Smooth muscle cell (in vitro differentiated cells): ENCODE results near the gene IRGM. TPM values are rescaled to one million over a fixed set of nuclear protein-coding genes. Genes with fewer than 3 reads are reported as not detected.
"Not testable (repeated sequence)": the region's sequence is repeated elsewhere in the genome, so short reads cannot be mapped to it uniquely, and the experiment has no call there.

Experiments used
- DNase-seq: peaks from one replicate; lab custom pipeline; 2025; ENCODE audit not compliant: unreplicated experiment; lab: John Stamatoyannopoulos, UW
- H2AFZ ChIP-seq: fragments of 200-600 bp; sonication (generic); 2 replicates; pipeline ENCODE4 v1.6.0; 2016; ENCODE audit warnings: antibody characterized with exemption, low read depth, mild to moderate bottlenecking
- H3F3A ChIP-seq: fragments of 200-600 bp; sonication (generic); 2 replicates; pipeline ENCODE4 v1.6.0; 2017; ENCODE audit warnings: antibody characterized with exemption, low read depth
- H3K27ac ChIP-seq: fragments of 200-600 bp; sonication (generic); 2 replicates; pipeline ENCODE4 v1.5.1; 2016; ENCODE audit warnings: low read depth, mild to moderate bottlenecking
- H3K27me3 ChIP-seq: fragments of 200-600 bp; sonication (generic); 2 replicates; pipeline ENCODE4 v1.6.1; 2016; ENCODE audit warnings: low read depth, mild to moderate bottlenecking
- H3K36me3 ChIP-seq: fragments of 200-600 bp; sonication (generic); 2 replicates; pipeline ENCODE4 v1.5.1; 2016; ENCODE audit warnings: low read depth
- H3K4me1 ChIP-seq: fragments of 200-600 bp; sonication (generic); 2 replicates; pipeline ENCODE4 v1.5.1; 2016; ENCODE audit warnings: low read depth
- H3K4me2 ChIP-seq: fragments of 200-600 bp; sonication (generic); 2 replicates; pipeline ENCODE4 v1.6.0; 2016; ENCODE audit warnings: mild to moderate bottlenecking
- H3K4me3 ChIP-seq: fragments of 200-600 bp; sonication (generic); 2 replicates; pipeline ENCODE4 v1.5.1; 2016; ENCODE audit warnings: mild to moderate bottlenecking
- H3K79me2 ChIP-seq: fragments of 200-600 bp; sonication (generic); 2 replicates; pipeline ENCODE4 v1.6.0; 2016; ENCODE audit warnings: low read depth, mild to moderate bottlenecking
- H3K9ac ChIP-seq: fragments of 200-600 bp; sonication (generic); 2 replicates; pipeline ENCODE4 v1.6.0; 2016; ENCODE audit warnings: low read depth
- H3K9me3 ChIP-seq: fragments of 200-600 bp; sonication (generic); replicated peaks from 2 replicates; pipeline ENCODE4 v1.5.1; 2016; ENCODE audit warnings: low read depth
- H4K20me1 ChIP-seq: fragments of 200-600 bp; sonication (generic); 2 replicates; pipeline ENCODE4 v1.6.0; 2016; ENCODE audit warnings: low read depth
- WGBS: methylation state at CpG from one replicate; pipeline ENCODE4 v1.1.7; 2016; ENCODE audit warnings: low lambda C conversion rate; 5-methylcytosine and 5-hydroxymethylcytosine counted together
- polyA plus RNA-seq: library from polyadenylated mRNA; unstranded; fragments of >200 nt; fragmentation: Nextera tagmentation; extraction: Ambion mirVana; gene quantifications from 2 replicates; pipeline ENCODE4 v1.2.1, GENCODE V29; 2016
- total RNA-seq: library from RNA; depleted of rRNA; stranded (reverse); fragments of >200 nt; gene quantifications from 2 replicates; pipeline ENCODE4 v1.2.3, GENCODE V29; 2014
- TF ChIP-seq, protein P1 (sequence below): fragments of 200-600 bp; sonication (generic); IDR thresholded peaks from 2 replicates; pipeline ENCODE4 v1.5.1; 2017; ENCODE audit warnings: borderline replicate concordance, mild to moderate bottlenecking, antibody characterized with exemption; ENCODE audit not compliant: insufficient read depth, poor library complexity, severe bottlenecking

Gene IRGM
- total and polyA plus RNA-seq, 2 experiments from 2014 or later, result 0.13 to 0.67 TPM

GRCh38 chr5:150847334-150847695 is 994 bp downstream of the IRGM start:
- Histone ChIP-seq H3K4me1 (no peaks in the 10 kb centered on the region), H3F3A (no peaks in the 10 kb centered on the region), H4K20me1 (no peaks in the 10 kb centered on the region), H3K4me2 (no peak overlapping the region), H3K27me3 (no peaks in the 10 kb centered on the region), H3K9ac (no peak overlapping the region), H3K9me3 (no peaks in the 10 kb centered on the region), H2AFZ (no peak overlapping the region), H3K27ac (no peak overlapping the region), H3K36me3 (no peaks in the 10 kb centered on the region), H3K4me3 (no peak overlapping the region), H3K79me2 (no peaks in the 10 kb centered on the region)
- TF ChIP-seq, protein P1, sequence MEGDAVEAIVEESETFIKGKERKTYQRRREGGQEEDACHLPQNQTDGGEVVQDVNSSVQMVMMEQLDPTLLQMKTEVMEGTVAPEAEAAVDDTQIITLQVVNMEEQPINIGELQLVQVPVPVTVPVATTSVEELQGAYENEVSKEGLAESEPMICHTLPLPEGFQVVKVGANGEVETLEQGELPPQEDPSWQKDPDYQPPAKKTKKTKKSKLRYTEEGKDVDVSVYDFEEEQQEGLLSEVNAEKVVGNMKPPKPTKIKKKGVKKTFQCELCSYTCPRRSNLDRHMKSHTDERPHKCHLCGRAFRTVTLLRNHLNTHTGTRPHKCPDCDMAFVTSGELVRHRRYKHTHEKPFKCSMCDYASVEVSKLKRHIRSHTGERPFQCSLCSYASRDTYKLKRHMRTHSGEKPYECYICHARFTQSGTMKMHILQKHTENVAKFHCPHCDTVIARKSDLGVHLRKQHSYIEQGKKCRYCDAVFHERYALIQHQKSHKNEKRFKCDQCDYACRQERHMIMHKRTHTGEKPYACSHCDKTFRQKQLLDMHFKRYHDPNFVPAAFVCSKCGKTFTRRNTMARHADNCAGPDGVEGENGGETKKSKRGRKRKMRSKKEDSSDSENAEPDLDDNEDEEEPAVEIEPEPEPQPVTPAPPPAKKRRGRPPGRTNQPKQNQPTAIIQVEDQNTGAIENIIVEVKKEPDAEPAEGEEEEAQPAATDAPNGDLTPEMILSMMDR, result no peak
- DNase-seq, result no peak
- WGBS, result 57% methylated on average over 5 of the region's 5 CpGs

DNA sequence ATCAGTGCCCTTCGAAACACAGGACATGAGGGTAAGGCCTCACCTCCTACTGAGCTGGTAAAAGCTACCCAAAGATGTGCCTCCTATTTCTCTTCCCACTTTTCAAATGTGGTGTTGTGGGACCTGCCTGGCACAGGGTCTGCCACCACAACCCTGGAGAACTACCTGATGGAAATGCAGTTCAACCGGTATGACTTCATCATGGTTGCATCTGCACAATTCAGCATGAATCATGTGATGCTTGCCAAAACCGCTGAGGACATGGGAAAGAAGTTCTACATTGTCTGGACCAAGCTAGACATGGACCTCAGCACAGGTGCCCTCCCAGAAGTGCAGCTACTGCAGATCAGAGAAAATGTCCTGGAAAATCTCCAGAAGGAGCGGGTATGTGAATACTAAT is 1.9 kb downstream of the IRGM start:
- no peaks in the 10 kb centered on the region for H3K9me3 ChIP-seq
- H3K79me2 ChIP-seq, result no peaks in the 10 kb centered on the region
- H3K4me2 ChIP-seq, result no peak overlapping the region
- no peak overlapping the region for H3K27ac ChIP-seq
- DNase-seq, result no peak
- TF ChIP-seq, protein P1, result no peak
- H3F3A ChIP-seq, result no peaks in the 10 kb centered on the region
- no peak overlapping the region for H2AFZ ChIP-seq
- no peaks in the 10 kb centered on the region for H4K20me1 ChIP-seq
- no peak overlapping the region for H3K4me3 ChIP-seq
- H3K9ac ChIP-seq, result no peak overlapping the region
- H3K27me3 ChIP-seq, result no peaks in the 10 kb centered on the region
- 84% methylated on average over 4 of the region's 4 CpGs for WGBS
- no peaks in the 10 kb centered on the region for H3K36me3 ChIP-seq
- no peaks in the 10 kb centered on the region for H3K4me1 ChIP-seq

DNA sequence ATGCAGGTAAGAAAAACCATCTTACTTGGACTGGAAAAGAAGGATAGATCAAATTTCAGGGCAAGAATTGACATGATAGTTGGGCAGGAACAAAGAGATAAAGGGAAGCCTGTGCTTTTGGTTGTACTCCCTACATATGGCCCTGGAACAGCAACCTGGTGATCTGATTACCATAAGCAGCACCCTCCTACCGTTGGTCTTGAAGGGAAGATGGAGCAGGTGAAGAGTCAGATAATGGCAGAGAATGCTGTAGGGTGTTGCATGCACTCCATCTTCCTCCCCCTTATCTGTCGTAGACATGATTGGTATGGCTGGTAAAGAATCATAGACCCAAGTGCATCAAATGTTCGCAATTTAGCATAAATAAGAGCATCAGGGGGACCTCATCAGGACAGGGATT is 4.7 kb downstream of the IRGM start:
- Histone ChIP-seq H3F3A (no peaks in the 10 kb centered on the region), H3K79me2 (no peaks in the 10 kb centered on the region), H3K9me3 (no peaks in the 10 kb centered on the region), H3K36me3 (no peaks in the 10 kb centered on the region), H4K20me1 (no peaks in the 10 kb centered on the region), H2AFZ (no peak overlapping the region), H3K4me1 (no peaks in the 10 kb centered on the region), H3K4me2 (no peak overlapping the region), H3K27ac (no peak overlapping the region), H3K27me3 (no peaks in the 10 kb centered on the region), H3K4me3 (no peak overlapping the region), H3K9ac (no peak overlapping the region)
- TF ChIP-seq, protein P1, result no peak
- WGBS, result 70% methylated on average over 3 of the region's 3 CpGs
- no peak for DNase-seq

- H3K9ac ChIP-seq, result no peak overlapping the region
- no peaks in the 10 kb centered on the region for H3K27me3 ChIP-seq
- no peak overlapping the region for H3K4me2 ChIP-seq
- H2AFZ ChIP-seq, result no peak overlapping the region
- DNase-seq, result no peak
- TF ChIP-seq, protein P1, result no peak
- no peak overlapping the region for H3K27ac ChIP-seq
- WGBS, result 94% methylated on average over 2 of the region's 2 CpGs
- H4K20me1 ChIP-seq, result no peaks in the 10 kb centered on the region
- H3K4me3 ChIP-seq, result no peak overlapping the region
- no peaks in the 10 kb centered on the region for H3K79me2 ChIP-seq
- no peaks in the 10 kb centered on the region for H3K4me1 ChIP-seq
- no peaks in the 10 kb centered on the region for H3F3A ChIP-seq
- no peaks in the 10 kb centered on the region for H3K9me3 ChIP-seq
- H3K36me3 ChIP-seq, result no peaks in the 10 kb centered on the region
These were observed 7.2 kb downstream of the IRGM start for GRCh38 chr5:150853561-150853960.

DNA sequence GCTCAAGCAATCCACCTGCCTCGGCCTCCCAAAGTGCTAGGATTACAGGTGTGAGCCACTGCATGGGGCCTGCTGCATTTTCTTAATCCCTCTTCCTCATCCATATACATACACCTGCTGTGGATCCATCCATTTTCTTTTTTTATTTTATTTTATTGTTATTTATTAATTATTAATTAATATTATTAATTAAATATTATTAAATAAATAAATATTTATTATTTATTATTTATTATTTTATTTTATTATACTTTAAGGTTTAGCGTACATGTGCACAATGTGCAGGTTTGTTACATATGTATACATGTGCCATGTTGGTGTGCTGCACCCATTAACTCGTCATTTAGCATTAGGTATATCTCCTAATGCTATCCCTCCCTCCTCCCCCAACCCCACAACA is 10.4 kb downstream of the IRGM start:
- H2AFZ ChIP-seq, H3K9me3 ChIP-seq, H3K4me3 ChIP-seq, H4K20me1 ChIP-seq, H3K27me3 ChIP-seq, H3K9ac ChIP-seq, H3K36me3 ChIP-seq, H3K79me2 ChIP-seq, DNase-seq, H3F3A ChIP-seq, H3K4me2 ChIP-seq, H3K4me1 ChIP-seq, H3K27ac ChIP-seq: not testable (repeated sequence)
- 91% methylated on average over 3 of the region's 3 CpGs for WGBS
